ENCODE data around the gene ARRDC2.
"Not testable (repeated sequence)": the region's sequence is repeated elsewhere in the genome, so short reads cannot be mapped to it uniquely, and the experiment has no call there.

ARRDC2 gene

DNA sequence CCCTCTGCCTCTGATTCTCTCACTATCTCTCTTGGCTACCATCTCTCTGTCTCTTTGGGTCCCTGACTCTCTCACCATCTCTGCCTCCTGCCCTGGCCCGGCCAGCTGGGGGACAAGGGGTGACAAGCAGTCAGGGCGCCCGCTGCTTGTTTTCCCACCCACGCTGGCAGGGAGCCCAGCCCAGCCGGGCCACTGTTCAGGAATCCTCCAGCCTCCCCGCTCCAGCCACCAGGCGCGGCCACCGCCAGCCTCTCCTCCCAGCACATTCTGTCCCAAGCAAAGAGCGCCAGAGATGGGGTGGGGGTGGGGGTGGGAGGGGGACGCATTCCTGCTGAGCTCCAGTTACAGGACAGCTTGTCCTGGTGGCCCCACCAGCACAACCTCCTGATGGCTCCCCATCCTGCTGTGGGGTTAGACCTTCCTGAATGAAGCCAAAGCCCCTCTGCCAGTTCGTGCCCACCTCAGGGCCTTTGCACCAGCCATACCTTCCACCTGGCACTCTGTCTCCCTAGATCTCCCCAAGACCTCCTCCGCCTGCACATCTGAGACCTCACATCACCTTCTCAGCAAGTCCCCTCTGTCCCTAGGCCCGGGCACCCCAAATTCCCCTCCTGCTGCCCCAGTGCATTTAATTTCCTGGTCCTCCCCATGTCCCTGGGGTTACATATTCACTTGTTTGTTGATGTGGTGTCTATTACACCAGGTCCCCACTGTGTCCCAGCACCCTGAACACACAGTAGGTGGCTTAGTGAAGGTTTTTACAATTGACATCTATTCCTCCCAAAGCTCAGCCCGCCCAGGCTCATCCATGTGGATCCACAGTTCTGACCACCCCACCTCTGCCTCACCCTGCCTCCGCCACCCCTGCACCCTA is 12.5 kb downstream of the ARRDC2 start:
- DNase-seq: no peak

DNA sequence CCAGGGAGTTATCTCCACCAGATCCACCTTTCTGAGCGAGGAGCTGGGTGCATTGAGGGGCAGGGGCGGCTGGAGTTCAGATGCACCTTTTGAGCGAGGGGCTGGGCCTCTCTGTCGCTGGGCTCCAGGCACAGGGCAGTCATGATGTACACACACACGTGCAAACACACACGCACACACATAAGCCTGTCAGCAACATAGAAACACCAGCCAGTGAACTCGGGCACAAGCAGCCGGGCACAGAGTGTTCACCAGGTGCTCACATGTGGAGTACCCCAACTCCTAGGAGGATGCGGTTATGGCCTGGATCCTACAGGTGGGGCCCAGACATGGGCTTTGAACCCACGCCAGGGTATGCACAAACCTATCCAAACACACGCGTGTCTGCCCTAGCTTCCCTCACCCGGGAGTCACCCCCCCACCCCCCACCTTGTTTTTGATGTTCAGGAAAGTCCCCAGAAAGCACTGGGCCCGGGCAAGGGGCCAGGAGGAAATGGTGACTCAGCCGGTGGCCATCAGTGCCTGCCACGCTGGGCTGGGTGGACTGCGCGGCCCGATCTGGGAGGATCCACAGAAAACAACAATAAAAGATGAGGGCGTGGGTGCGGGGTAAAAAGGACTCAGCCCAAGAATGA is 13.3 kb downstream of the ARRDC2 start:
- no peak for DNase-seq

DNA sequence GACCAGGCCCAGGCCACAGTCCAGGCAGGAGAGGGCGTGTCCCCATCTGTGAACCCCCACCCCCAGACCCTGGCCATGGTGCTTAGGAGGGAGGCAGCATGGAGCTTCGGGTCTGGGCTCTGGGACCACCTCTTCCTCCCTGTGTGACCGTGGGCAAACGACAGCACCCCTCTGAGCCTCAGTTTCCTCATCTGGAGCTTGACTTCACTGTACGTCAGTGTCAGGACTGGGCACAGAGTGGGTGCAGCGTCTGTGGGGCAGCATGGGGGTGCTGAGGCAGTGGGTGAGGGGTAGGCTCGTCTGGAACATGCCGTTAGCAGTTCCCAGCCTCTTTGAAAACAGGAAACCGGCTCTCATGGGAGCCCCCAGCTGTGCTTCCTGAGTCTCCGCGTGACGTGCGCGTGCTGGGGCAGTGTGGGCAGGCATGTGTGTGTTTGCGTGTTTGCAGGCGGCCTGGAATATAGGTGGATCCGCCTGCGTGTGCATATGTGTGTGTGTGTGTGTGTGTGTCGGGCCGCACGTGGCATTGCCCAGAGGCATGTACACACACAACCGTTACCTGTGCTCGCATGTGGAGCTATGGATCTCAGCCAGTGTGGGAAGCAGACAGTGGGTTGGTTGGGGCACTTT is 15.8 kb downstream of the ARRDC2 start:
- no peak for DNase-seq

DNA sequence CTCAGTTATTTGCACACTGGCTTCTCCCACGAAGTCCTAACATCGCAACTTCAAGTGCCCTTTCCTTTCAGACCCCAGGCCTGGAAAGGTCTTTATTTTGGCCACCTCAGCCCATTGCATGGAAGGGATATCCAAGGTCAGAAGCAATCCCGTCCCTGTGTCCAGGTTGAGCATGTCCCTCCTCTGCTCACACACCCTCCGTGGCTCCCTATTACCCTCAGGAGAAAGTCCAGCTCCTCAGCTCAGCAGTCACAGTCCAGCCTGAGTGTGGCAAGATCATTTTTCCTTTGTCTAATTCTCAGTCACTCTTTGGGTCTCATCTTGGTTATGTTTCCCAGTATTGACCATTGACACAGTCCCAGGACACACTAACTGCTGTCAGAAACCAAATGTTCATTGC is 19.2 kb downstream of the ARRDC2 start:
- DNase-seq: no peak

DNA sequence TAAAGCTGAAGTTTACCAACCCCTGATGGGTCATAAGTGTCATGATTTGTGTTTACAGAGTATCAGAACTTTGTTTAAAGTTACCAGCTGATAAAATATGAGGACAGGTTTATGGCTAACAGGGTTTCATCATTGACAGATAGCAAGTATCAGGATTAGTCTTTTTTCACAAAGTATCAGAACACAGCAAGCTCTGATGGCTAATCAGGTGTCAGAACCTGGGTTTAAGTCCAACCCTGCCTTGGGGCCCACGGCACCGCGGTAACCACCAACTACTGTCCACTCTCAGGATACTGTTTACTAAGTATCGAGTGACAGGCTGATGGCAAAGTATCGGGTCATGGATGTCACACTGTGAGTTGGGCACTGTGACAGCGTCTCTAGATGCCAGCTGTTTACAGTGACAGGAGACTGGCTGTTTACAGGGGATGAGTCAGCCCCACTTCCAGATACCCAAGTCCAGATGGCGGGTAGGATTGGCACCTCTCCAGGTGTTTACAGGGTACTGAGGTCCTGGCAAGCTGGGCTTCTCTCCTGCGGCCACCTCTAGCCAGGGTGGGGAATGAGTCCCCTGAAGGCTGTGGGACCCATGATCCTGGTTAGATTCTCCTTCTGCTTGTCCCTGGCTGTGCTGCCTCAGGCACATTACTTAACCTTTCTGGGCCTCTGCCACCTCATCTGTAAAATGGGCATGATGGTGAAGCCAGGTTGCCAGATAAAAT is 21.8 kb downstream of the ARRDC2 start:
- no peak for DNase-seq

DNA sequence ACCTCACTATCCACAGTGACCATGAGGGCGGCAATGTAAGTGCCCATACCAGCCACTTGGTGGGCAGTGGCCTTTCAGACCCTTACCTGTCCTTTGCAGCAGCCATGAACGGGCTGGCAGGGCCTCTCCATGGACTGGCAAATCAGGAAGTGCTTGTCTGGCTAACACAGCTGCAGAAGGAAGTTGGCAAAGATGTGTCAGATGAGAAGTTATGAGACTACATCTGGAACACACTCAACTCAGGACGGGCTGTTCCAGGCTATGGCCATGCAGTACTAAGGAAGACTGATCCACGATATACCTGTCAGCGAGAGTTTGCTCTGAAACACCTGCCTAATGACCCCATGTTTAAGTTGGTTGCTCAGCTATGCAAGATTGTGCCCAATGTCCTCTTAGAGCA is 23.4 kb downstream of the ARRDC2 start:
- DNase-seq: not testable (repeated sequence)

DNA sequence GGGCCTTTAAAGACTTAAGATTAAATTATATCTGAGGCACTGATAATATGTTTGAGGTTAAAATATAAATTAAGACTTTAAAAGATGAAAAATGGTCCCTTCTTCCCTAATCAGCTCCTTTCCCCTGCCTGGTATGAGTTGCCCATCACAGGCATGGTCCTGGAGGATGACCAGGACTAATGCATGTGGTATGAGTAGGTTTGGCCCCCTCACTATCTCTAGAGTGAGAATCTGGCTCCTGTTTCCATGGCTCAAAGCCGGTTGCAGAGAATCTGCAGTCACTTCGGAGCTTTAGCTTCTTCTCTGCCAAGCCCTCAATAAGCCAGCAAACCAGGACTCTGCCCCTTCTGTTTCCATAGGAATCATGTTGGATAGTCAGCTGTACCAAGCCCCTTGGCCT is 24.1 kb downstream of the ARRDC2 start:
- not testable (repeated sequence) for DNase-seq

DNA sequence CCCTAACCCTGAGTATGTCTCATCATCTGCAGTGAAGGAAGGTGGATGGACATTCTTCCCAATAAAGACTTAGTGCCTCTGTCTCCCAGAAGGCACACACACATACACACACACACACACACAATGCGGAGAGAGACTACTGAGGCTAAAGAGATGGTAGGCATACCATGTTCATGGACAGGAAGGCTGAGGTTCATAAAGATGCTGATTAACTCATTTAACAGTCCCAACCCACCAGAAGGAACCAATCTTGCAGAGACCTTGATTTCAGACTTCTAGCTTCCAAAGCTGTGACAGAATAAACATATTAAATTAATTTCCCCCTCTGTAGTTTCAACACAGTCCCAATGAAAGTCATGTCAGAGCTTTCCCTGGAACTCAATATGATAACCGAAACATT is 33.1 kb downstream of the ARRDC2 start:
- no peak for DNase-seq

DNA sequence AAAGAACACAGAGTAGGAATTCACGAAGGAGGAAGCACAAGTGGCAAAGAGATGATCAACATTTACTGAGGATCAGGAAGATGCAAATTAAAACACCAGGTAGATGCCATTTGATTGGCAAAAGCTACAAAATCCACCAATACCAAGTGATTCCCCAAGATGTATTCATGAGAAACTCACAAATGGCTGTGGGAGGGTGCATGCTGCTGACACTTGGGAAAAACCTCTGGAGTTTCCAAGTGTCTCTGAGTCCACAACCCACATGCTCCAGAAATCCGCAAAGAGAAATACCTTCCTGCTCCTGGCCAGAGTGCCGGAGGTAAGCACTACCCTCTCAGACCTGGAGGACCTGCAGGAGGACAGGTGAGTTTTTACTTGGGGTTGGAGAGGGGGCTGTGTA is 35.7 kb downstream of the ARRDC2 start:
- no peak for DNase-seq

DNA sequence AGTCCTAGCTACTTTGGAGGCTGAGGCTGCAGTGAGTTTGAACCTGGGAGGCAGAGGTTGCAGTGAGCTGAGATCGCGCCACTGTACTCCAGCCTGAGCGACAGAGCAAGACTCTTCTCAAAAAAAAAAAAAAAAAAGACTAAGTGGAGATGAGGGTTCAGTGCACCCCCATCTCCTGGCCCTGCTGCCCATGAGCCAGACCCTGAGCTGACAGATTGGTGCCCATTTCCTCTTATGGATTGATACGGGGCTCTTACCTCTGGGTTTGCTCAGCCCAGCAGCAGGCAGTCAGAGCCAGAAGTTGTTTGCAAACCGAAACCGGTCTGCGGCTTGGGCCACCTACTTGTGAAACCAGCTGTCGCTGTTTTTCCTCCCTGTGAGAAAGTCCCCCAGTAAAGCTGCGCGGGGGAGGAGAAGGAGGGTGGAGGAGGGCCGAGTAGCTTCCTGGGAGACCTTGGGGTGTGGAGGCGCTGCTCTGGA is 36.9 kb downstream of the ARRDC2 start:
- no peak for DNase-seq

DNA sequence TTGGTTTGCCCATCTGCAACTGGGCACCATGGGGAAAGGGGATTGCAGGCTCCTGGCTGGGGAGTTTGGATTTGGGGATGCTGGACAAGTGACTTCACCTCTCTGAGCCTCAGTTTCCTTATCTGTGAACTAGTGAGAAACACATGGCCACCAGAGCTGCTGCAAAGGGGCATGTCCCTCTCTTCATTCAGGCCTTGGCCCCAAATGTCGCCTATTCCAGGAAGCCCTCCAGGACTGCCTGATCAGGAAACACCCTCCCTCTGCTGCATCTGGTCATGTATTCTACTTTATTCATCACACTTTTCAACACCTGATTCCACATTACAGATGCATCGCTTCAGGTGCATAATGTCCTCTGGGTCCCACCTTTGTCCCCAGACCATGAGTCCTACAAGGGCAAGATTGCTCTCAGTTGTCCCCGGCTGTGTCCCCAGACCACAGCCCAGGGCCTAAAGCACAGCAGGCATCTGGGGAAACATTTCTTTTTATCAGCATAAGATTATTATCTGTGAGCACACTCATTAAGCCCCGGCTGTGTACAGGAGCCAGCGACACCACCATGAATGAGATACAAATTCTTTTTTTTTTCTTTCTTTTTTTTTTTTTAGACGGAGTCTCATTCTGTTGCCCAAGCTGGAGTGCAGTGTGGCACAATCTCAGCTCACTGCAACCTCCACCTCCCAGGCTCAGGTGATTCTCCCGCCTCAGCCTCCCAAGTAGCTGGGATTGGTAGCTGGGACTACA is 37.5 kb downstream of the ARRDC2 start:
- no peak for DNase-seq

DNA sequence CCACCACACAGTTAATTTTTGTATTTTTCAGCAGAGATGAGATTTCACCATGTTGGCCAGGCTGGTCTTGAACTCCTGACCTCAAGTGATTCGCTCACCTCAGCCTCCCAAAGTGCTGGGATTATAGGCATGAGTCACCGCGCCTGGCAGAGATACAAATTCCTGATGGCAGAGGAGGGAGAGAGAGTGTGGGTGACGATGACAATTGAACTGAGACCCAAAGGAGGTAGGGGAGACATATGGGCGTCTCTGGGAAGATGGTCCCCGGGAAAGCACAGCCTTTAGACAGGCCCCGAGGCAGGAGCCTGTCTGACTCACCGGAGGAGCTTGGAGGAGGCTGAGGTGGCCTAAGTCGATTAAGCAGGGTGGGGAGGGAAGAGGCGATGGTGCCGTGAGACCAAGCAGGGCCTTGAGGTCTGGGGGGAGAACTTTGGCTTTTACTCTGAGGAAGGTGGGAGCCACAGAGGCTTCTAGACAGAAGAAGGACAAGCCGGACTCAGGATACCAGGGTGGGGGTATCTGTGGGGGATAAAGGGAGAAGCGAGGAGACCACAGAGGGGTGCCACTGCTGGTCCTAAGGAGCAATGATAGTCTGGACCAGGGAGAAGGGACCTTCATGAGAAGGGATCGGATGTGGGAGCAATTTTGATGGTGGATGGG is 38.2 kb downstream of the ARRDC2 start:
- no peak for DNase-seq

DNA sequence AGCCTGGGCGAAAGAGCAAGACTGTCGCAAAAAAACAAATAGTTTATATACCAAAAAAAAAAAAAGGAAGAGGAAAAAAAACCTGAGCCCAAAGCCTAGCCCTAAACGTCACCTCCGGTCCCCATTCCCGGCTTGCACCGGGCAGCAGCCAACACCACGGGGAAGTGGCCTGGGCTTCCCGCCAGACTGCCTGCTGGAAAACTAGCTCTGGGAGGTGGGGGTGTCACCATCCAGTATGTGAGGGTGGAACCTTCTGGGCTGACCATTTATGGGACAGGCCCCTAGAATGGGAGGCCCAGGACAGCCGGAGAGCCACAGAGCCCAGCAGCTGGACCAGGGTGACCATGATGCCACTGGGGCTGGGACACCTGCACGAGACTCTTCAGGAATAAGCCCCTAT is 41.4 kb downstream of the ARRDC2 start:
- DNase-seq: no peak

DNA sequence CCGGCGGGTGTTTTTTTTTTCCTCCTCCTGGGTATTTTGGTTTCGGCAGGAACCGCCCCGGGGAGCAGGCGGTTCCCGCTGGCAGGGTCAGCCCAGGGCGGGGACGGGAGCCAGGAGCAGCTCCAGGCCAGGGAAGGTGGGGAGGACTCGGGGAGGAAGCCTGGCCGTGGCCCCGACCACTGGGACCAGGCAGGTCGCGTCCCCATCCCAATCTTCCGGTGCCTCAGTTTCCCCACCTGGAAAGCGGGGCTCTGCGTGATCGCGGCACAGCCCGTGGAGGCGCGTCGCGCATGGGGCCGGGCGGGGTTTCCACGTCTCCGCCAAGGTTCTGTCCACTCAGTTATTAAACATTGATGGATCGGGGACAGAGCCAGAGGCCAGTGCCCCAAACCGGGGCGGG is 43.9 kb downstream of the ARRDC2 start:
- DNase-seq: no peak

DNA sequence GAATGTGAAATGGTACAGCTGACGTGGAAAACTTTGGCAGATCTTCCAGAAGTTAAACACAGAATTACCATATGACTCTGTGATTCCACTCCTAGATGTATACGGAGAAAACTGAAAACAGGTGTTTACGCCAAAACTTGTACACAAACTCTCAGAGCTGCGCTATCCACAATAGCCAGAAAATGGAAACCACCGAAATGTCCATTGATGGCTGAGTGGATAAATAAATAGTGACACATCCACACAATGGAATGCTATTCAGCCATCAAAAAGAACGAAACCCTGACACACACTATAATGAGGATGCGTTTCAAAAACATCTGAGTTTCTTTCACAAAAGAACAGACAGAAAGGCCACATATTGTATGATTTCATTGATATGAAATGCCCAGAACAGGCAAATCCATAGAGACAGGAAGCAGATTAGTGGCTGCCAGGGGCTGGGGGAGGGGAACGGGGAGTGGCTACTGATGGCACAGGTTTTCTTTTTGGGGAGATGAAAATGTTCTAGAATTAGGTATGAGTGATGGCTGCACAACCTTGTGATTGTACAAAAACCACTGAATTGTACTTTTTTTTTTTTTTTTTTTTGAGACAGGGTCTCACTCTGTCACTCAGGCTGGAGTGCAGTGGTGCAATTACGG is 45.7 kb downstream of the ARRDC2 start:
- DNase-seq: no peak

DNA sequence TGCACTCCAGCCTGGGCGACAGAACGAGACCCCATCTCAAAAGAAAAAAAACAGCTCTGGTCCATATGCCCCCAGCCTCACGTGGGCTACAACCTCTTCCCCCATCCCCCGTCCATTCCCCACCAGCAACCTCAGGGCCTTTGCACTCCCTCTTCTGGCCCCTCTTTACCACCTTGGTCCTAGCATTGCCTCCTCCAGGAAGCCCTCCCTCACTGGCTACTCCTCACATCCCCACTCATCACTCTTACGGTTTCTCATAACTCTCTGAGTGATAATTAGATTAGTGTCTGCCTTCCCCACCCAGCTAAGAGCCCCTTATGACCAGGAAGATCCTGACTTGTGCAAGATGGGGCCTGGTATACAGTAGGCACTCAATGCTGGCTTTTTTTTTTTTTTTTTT is 48.0 kb downstream of the ARRDC2 start:
- no peak for DNase-seq

DNA sequence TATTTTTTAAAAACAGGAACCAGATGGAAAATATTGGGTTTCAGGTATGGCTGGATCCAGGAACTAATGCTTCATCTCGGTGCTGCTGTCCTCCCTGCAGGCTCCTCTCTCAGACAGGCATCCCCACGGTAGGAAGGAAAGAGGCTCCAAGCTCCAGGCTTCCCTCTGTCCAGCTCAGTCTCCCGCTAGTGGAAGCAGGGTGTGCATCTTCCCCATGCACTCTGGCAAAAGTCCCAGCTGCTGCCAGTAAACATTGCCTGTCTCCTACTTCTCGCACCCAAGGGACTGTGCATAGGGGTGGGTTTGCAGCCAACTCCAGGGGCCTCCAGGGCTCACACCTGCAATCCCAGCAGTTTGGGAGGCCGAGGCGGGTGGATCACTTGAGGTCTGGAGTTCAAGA is 49.6 kb downstream of the ARRDC2 start:
- DNase-seq: no peak

DNA sequence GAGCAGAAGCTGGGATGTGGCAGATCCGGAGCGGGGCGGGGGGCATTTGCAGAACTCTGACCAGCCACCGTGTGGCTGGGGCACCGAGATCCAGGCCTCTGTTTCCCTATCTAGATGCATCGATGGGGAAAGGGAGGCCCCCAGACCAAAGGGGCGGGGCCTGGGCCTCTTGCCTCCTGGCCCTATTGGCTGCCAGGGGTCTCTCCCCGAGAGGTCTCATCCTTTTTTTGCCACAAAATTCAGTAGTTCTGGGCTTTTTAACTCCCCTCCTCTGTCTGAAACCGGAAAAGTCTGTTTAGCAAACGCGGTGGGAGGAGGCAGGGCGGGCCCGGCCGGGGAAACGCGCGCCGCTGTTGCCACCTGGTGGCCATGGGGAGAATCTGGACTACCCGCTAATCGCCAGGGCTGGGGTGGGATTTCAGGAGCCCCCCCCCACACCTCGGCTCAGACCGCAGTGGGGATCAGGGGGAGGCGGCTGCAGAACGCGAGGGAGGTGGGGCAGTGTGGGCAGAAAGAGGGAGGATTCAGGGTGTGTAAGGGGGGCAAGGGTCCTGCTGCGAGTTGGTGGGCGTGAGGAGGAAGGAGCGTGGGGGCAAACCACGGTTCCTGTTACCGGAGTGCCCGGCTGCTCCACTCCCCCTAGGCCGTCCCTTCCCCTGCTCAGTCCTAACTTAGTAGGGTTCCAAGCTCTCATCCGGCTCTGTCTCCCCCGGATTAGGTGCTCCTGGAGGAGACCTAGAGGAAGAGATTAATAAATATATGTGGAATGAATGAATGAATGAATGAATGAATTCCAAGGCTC is 50.4 kb downstream of the ARRDC2 start:
- DNase-seq: no peak

DNA sequence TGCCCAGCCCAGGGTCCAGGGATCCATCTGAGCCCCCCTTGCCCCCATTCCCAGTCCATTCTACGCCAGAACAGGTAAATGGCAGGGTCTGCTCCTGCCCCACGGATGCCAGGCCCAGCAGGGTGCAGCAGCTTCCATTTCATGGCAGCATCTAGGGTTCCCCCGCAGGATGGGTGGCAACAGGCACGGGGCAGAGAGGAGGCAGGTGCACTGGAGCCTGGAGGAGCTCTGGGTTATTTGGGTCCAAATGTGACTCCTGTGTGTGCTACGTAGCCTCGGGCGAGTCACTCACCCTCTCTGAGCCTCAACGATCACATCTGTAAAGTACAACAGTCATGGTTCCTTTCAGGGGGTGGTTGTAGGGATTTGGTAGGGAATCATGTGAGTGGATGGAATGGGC is 51.3 kb downstream of the ARRDC2 start:
- no peak for DNase-seq

DNA sequence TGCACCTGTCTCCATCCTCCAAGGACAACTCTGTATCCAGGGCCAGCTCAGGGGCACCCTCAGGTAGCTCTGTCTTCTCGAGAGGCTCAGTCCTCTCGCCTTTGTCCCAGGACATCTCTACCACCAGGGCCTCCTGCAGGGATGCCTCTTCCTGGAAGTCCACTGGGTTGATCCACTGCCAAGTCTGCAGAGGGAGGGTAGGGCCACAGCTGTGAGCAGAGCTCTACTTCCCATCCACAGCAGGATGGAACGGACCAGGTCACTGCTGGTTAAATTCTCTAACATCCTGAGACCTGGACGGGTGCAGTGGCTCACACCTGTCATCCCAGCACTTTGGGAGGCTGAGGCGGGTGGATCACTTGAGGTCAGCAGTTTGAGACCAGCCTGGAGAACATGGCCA is 51.9 kb downstream of the ARRDC2 start:
- DNase-seq: no peak

DNA sequence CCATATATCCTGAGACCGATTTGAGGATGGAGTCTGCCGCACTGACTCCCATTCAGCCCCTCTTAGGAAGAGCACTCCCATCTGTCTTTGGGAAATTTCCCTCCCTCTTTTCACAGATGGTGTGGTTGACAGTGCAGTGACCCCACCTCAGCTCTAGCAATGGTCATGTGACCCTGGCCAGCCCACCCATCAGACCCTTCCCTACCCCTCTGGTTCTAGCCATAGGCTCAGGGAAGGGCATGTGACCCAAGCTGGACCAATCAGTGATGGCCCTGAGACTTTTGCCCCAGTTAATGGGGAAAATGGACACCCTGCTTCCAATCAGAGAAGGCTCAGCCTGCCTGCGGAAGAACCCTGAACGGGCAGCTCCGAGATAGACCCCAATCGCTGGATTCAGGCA is 52.5 kb downstream of the ARRDC2 start:
- DNase-seq: no peak
